ENCODE results near the gene ZFP2.
A peak's percentile ranks its signal among the peaks of the same experiment; 100 is the strongest.
"Not testable (repeated sequence)": the region's sequence is repeated elsewhere in the genome, so short reads cannot be mapped to it uniquely, and the experiment has no call there.

Gene ZFP2

DNA sequence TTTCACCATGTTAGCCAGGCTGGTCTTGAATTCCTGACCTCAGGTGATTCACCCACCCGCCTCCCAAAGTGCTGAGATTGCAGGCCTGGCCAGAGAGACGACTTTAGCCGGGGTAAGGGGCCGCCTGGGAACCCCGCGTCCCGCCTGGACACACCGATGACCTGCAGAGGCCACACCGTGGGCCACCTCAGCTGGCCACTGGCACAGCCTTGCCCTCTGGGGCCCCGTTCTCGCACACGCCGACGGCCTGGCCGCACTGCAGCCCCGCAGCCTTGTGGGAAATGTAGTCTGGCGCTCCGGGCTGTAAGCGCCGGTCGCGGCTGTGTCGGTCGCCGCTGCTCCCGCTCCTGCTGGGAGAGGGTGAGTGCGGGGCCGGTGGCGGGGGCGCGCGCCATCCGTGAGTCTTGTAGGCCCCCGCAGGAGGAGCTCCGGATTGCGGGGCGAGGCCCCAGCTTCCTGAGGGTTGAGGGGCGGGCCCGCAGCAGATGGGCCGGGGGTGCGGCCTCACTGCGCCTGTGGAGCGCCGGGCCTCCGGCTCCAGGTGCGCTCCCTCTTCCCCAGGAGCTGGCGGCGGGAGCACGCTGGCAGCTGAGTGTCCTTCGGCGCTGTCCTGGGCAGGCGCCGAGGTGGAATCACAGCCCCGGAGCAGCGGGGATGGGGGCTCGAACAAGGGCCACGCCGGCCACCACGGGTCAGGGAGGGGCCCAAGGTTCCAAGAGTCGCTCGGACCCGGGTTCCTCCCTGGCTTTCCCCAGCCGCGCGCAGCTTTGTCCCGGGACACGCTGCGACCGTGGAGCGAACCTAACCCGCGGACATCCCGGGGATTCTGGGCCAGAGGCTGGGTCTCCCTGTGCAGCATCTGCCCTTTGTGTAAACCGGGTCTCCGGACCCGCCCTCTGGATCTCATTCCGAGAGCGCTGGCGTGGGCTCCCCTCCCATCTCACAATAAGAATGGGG, at the start of gene ZFP2:
Gene ZFP2, plus strand, starts transcription at position 299 of the 957 bp plus-strand sequence. CDS start 35,401 bp downstream, outside the sequence.
- DNase-seq (ENCODE audit: low read depth, low spot score): peak; percentile 10

DNA sequence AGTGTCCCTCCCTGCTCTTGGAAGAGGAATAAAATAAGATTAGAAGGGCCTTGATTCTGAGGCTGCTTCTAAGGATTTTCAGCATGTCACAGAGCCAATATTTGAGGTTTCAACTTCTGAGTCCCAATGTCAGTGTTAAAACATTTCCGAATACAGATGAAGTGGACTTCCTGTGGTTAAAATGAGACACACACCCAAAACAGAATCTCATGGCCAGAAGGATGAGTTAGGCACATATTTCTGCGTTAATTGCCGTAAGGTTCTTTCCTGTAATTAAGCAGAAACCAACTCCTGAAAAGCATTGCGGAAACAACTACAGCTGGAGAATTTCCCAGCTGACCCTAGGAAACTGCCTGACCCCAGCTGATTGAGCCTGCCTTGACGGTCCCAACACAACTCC, 46.4 kb upstream of the ZFP2 start:
- no peak for DNase-seq (ENCODE audit: low read depth, low spot score)

DNA sequence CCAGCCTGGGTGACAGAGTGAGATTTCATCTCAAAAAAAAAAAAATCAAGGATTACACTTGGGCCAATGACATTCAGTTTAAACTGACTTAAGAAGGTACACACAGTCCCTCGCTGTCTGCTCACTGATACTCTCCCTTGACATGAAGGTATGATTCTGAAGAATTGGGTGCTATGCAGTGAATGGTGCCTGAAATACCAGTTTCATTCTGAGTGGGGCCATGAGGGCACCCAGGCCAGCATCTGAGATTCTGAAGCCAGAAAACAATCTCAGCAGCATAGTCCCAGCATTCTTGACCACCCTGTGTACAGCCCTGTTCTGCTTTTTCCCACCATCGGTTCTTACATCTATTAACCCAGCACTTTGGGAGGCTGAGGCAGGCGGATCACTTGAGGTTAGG, 43.8 kb upstream of the ZFP2 start:
- no peak for DNase-seq (ENCODE audit: low read depth, low spot score)

DNA sequence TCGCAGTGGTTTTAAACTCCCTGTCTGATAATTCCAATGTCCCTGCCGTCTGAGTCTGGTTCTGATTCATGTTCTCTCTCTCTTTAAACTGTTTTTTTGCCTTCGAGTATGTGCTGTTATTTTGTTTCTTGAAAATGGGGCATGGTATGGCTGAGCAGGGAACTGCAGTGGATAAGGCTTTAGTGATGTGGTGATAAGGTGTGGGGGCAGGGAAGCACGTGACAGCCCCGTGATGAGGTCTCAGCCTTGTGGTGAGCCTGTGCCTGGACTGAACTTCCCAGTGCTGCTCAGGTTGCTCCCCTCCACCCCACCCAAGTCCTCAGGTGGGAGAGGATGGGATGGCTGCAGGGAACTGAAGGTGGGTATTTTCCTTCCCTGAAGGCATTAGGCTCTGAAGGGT, 41.4 kb upstream of the ZFP2 start:
- no peak for DNase-seq (ENCODE audit: low read depth, low spot score)

DNA sequence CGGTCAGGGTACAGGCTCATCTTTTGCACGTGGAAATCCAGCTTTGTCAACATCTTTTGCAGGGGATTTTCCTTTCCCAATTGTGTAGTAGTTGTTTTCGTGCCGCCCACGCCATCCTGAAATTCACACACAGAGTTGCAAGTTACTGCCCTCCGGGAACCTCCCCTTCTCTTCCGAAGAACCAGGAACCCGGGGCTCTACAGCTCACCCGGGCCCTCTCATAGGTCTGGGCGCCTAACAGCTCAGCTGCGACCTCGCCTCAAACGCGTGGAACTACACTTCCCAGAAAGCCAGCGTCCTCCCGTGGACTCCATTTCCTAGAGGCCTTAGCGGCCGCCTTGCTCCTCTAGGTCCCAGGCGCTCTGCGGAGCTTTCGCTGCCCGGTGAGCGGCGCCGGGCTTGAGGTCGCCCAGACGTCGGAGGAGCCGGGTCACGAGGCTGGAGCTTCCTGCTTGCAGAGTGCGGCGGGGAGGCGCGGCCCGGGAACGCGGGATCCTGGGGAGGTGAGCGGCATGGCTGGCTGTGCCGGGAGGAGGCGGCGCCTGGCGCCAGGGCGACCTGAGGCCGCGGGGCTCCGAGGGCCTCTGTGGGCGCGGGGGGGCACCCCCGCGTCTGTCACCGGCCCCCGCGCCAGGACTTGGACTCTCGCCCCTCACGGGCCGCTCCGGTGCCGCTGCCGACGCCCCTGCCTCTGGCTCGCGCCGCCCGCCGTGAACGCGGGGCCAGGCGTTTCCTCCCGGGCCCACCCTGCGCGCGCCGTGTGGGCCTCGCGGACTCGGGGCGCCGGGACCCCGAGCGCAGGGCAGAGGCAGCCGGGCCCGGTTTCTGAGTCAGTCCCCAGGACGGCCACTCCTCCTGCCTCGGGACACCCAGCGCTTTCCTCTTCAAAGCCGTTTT, 35.8 kb upstream of the ZFP2 start, which contains the start of gene ZNF354B:
Gene ZNF354B, plus strand, starts transcription at position 329 of the 897 bp plus-strand sequence. CDS start 1,095 bp downstream, outside the sequence.
- peak; percentile 82 for DNase-seq (ENCODE audit: low read depth, low spot score)

DNA sequence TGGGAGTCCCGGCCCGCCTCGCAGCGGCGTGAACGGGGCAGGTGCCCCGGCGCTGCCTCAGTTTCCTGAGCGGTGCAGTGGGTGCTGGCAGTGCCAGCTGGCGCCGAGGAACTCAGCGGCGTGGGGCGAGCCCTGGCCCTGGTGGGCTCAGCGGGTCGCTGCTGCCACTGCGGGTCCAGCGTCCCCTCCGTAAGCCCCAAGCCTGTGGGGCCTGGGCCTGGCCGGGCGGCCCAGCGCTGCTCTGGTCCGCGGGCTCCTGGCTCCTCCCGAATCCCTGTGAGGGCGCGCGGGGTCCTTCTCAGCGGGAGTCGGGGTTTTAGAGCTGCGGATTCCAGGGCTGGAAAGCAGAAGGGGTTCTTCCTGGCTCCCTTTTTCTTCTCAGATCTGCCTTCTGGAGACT, 35.1 kb upstream of the ZFP2 start:
- not testable (repeated sequence) for DNase-seq (ENCODE audit: low read depth, low spot score)

DNA sequence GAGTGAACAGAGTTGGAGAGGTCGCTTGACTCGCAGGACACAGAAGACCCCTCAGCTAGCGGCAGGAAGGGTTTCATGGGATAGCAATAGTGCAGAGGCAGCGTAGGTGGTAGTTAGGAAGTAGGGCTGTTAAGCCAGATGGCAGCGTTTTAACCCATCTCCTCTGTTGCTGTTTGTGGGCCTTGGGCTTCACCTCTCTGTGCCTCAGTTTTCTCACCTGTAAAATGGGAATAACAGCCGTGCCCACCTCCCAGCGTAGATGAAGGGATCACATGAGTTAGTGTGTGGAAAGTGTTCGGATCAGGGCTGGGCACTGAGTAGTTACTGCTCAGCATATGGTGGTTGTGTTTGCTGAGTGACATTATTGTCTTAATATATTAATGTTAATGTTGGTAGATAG, 34.1 kb upstream of the ZFP2 start:
- no peak for DNase-seq (ENCODE audit: low read depth, low spot score)

DNA sequence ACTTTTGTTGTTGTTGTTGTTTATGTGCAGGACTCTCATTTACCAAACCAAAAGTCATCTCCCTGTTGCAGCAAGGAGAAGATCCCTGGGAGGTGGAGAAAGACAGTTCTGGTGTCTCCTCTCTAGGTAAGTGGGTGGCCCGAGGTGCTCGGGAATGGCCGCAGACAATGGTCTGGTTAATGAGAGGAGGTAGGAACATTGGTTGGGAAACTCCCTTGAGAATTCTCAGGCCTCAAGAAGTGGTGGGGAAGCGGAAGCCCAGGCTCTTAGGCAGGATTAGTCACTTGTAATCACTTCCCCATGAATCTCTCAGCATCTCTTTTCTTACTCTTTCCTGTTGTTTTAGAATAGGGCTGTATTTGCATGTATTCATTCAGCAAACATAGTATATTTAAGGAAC, 28.8 kb upstream of the ZFP2 start:
- DNase-seq (ENCODE audit: low read depth, low spot score): no peak

DNA sequence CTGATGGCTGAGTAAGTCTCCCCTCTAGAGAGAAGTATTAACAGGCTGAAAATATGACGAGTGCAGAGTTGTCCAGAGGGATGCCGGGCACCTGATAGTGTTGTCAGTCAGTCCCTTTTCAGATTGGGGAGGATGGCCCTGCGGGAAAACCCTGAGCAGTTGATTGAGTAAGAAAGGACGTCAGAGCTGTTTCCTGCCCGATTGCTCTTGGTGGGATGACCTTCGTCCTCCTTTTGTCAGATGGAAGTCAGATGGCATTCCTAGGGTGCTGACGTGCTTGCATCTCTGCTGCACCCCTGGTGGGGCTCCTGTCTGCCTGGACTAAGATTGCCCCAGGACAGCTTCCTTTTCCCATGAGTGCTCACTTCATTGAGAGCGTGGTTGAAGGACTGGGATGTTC, 26.1 kb upstream of the ZFP2 start:
- DNase-seq (ENCODE audit: low read depth, low spot score): no peak

DNA sequence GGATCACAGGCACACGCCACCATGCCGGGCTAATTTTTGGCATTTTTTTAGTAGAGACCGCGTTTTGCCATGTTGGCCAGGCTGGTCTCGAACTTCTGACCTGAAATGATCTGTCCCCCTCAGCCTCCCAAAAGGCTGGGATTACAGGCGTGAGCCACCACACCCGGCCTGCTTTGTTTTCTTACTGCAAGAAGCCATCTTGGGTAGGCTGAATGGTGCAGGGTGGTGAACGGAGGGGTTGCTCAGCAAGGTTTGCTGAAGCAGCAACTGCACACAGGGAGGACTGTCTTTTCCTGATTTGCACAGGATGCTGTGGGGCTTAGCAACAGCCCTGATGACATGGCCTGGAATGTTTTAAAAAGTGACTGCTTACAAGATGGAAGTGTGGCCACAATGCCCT, 25.3 kb upstream of the ZFP2 start:
- no peak for DNase-seq (ENCODE audit: low read depth, low spot score)

DNA sequence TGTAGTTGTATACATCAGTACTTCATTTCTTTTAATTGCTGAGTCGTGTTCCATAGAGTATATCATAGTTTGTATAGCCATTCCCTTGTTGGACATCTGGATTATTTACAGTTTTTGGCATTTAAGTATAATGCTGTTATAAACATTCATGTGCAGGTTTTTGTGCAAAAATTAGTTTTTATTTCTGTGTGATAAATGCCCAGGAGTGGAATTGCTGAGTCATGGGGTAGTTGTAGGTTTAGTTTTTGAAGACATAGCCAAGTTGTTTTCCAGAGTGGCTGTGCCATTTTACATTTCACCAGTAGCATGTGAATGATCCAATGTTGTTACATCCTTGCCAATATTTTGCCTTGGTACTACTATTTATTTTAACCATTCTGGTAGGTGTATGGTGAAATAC, 23.4 kb upstream of the ZFP2 start:
- no peak for DNase-seq (ENCODE audit: low read depth, low spot score)

DNA sequence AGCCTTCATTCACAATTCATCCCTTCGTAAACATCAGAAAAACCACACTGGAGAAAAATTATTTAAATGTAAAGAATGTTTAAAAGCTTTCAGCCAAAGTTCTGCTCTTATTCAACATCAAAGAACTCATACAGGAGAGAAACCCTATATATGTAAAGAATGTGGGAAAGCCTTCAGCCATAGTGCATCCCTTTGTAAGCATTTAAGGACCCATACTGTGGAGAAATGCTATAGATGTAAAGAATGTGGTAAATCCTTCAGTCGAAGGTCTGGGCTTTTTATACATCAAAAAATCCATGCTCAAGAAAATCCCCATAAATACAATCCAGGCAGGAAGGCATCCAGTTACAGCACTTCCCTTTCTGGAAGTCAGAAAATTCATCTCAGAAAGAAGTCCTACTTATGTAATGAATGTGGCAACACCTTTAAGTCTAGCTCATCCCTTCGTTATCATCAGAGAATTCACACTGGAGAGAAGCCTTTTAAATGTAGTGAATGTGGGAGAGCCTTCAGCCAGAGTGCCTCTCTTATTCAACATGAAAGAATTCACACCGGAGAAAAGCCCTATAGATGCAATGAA, 12.5 kb upstream of the ZFP2 start:
- not testable (repeated sequence) for DNase-seq (ENCODE audit: low read depth, low spot score)

DNA sequence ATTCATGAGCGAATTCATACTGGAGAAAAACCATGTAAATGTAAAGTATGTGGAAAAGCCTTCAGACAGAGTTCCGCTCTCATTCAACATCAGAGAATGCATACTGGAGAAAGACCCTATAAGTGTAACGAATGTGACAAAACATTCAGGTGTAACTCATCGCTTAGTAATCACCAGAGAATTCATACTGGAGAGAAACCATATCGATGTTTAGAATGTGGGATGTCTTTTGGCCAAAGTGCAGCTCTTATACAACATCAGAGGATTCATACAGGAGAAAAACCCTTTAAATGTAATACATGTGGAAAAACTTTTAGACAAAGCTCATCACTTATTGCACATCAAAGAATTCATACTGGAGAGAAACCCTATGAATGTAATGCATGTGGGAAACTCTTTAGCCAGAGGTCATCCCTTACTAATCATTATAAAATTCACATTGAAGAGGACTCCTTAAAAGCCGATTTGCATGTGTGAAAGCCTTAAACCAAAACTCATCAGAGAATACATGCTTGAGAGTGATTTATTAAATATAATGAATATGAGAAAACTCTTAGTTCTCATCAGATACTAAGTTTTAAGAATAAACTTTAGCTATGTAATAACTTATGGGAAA, 11.8 kb upstream of the ZFP2 start:
- no peak for DNase-seq (ENCODE audit: low read depth, low spot score)

DNA sequence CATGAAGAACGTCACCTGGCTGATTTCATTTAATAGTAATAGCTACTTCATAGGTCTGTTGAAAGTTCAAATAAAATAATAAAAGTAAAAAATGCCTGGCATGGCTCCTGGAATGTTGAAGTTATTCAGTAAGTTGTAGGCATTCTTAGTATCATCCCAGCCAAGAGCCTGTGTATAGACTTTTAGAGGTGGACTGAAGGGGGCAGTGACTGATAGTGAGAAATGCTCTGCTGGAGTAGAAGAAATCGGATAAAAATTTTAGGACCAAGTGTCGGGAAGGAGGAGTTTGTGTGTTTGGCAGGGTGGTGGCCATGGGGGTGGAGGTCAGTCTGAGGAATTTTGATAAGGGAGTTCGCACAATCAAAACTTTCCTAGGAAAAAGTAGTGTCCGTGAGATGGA, 3.6 kb downstream of the ZFP2 start:
- no peak for DNase-seq (ENCODE audit: low read depth, low spot score)

DNA sequence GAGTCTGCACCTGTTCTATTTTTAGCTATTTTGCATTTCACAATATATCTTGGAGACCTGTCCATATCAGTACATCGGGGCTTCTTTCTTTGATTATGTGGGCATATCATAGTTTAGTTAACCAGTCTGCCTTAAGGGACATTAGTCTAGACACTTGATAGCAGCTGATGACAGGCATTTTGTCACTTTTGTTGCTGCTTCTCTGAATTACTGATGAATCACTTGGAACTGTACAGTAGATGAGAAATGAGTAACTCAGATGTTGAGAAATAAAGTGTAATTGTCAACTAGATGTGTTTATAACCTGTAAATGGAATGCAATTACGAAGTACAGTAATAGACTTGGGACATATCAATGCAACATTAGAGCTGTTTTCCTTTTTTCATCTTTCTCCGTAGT, 7.1 kb downstream of the ZFP2 start:
- no peak for DNase-seq (ENCODE audit: low read depth, low spot score)

DNA sequence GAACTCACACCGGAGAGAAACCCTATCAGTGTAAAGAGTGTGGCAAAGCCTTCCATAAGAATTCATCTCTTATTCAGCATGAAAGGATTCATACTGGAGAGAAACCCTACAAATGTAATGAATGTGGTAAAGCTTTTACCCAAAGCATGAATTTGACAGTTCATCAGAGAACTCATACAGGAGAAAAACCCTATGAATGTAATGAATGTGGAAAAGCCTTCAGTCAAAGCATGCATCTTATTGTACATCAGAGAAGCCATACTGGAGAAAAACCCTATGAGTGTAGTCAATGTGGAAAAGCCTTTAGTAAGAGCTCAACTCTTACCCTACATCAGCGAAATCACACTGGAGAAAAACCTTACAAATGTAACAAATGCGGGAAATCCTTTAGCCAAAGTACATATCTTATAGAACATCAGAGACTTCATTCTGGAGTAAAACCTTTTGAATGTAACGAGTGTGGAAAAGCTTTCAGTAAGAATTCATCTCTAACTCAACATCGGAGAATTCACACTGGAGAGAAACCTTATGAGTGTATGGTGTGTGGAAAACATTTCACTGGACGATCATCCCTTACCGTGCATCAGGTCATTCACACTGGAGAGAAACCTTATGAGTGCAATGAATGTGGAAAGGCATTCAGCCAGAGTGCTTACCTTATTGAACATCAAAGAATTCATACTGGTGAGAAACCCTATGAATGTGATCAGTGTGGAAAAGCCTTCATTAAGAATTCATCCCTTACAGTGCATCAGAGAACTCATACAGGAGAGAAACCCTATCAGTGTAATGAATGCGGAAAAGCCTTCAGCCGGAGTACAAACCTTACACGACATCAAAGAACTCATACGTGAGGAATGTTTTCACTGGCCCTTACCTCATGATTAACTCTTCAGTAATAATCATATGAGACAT, 36.4 kb downstream of the ZFP2 start:
- DNase-seq (ENCODE audit: low read depth, low spot score): no peak

DNA sequence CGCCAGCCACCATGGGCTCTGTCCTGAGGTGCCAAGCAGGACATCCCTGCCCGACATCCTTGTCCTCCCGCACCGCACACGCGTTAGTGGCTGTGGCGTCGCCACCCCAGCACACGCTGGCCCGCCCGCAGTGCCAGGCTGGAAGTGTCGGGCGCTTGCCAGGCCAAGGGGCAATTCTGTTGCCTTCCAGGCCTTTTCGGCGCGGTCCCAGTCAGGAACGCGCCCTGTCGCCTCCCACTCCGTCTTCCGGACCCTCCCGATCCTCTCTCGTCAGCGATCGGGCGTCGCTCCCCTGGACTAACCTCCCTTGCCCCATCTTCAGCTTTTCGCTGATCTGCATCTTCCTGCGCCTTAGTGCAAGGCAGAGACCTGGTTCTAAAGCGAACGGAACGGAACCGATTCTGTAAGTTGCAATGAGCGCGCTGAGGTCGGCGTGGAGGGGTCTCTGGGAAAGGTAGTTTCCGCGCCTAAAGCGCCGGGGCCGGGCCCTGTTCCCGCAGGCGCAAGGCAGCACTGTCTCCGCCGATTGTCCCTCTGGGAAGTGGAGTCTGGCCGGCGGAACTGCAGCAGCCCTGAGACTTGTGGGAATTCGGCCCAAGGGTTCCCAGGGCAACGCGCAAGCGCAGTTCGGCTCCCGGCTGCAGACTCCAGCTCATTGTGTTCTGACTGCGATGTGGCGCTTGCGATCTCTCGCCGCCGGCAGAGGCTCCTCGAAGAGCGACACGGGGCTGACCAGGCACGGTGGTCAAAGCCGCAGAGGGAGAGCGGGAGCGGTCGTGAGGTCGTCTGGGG, 45.1 kb downstream of the ZFP2 start, which contains the start of gene ZNF454:
Gene ZNF454, plus strand, starts transcription at position 630 of the 792 bp plus-strand sequence. CDS start 1,594 bp downstream, outside the sequence.
- DNase-seq (ENCODE audit: low read depth, low spot score): peak; percentile 79

DNA sequence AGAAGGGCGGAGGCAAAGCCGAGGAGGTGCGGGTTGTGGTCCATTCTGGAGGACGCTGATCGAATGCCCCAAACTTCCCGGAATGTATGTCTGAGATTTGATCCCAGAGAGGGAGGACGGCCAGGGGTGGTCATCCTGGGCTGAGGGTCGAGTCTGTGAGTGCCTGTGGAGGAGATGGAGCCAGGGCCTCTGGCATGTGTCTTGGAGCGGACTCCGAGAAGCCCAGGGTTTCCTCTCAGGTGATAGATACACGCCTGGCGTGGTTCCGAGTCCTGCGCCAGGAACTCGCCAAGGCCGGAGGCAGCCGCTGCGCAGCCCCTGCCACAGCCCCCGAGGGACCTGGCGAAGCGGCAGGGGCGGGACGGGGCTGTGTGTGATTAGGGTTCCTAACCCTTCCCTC, 45.6 kb downstream of the ZFP2 start:
- no peak for DNase-seq (ENCODE audit: low read depth, low spot score)

DNA sequence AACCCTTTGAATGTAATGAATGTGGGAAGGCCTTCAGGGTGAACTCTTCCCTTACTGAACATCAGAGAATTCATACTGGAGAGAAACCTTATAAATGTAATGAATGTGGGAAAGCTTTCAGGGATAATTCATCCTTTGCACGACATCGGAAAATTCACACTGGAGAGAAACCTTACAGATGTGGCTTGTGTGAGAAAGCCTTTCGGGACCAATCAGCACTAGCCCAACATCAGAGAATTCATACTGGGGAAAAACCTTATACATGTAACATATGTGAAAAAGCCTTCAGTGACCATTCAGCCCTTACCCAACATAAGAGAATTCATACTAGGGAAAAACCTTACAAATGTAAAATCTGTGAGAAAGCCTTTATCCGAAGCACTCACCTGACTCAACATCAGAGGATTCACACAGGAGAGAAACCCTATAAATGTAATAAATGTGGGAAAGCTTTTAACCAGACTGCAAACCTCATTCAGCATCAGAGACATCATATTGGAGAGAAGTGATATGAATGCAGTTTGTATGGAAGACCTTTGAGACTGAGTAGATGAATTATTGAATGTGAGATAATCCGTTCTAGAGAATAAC, 69.8 kb downstream of the ZFP2 start:
- DNase-seq (ENCODE audit: low read depth, low spot score): no peak

Data from smooth muscle cell of the brain vasculature (primary cell).